ENCODE data around the gene ZKSCAN5. TPM values are rescaled to one million over a fixed set of nuclear protein-coding genes. Genes with fewer than 3 reads are reported as not detected.
A peak's percentile ranks its signal among the peaks of the same experiment; 100 is the strongest.

ZKSCAN5 gene
- total RNA-seq, 1 experiment from 2014 or later: 10.2 TPM

DNA sequence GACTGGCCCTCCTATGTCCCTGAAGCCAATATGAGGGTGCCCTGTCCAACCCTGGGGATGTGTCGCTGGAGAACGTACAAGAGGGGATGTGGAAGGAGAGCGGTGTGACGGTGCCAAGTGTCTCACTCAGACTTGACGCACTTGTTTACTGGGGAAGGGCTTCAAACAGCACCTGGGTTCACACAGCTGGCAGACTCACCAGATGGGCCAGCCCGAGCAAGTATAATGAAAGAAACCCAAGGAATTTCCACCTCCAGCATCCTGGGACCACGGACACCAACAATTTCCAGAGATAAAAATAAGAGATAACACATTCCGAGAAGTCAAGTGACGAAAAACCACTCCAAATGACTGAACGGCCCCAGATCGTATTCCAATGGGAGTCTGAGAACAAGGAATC lies 43.8 kb upstream of the ZKSCAN5 start (continued):
- TF ChIP-seq EZH2phosphoT487 (IDR thresholded peaks at IDR 0.05; ENCODE audit: borderline replicate concordance) (no peak), EGR1 (IDR thresholded peaks at IDR 0.05; ENCODE audit: low read depth) (no peak), CEBPB (IDR thresholded peaks at IDR 0.05; ENCODE audit: low read depth) (no peak), SRF (IDR thresholded peaks at IDR 0.05; ENCODE audit: low read depth) (no peak), RAD21 (IDR thresholded peaks at IDR 0.05; ENCODE audit: low read depth) (no peak), TCF7L2 (IDR thresholded peaks at IDR 0.05; ENCODE audit: borderline replicate concordance, extremely low read depth, insufficient read depth, insufficient read length) (no peak), REST (IDR thresholded peaks at IDR 0.05; ENCODE audit: low read depth) (no peak), POLR2A (IDR thresholded peaks at IDR 0.05; ENCODE audit: borderline replicate concordance, extremely low read depth, insufficient read depth, insufficient read length) (no peak), EZH2 (IDR thresholded peaks at IDR 0.05) (no peak)

- ATAC-seq (no peak), DNase-seq (ENCODE audit: low read depth, low spot score) (no peak)
- Histone ChIP-seq H3K79me2 (ENCODE audit: insufficient read depth, low read length) (peaks cover 97% of the 10 kb centered on the region), H3K4me2 (ENCODE audit: low read length) (no peak overlapping the region), H3K4me3 (replicated peaks in 1 of 2; ENCODE audit: low read depth in 1 of 2, low read length in 2 of 2) (no peak overlapping the region), H3K9me3 (ENCODE audit: control insufficient read depth in 1 of 2, insufficient read depth in 1 of 2, low read depth in 1 of 2, low read length in 2 of 2) (no peaks in the 10 kb centered on the region), H3K9ac (ENCODE audit: low read length) (no peak overlapping the region), H3K9me2 (ENCODE audit: insufficient read depth) (no peaks in the 10 kb centered on the region), H2AFZ (ENCODE audit: low read depth, low read length, poor library complexity, severe bottlenecking) (no peak overlapping the region), H3K4me1 (ENCODE audit: control insufficient read depth in 1 of 2, insufficient read depth in 2 of 2, low read length in 2 of 2) (peaks cover 0 to 10% of the 10 kb centered on the region in 2 experiments; a peak in 3 of 4 replicates), H3K36me3 (ENCODE audit: control insufficient read depth in 1 of 2, insufficient read depth in 2 of 2, low read length in 2 of 2) (peaks cover 20 to 53% of the 10 kb centered on the region in 2 experiments; a peak in 3 of 4 replicates), H3K27ac (ENCODE audit: low read depth, low read length) (no peak overlapping the region), H4K20me1 (ENCODE audit: insufficient read depth) (peaks cover 11% of the 10 kb centered on the region; the same call in 1 of the 2 replicates), H3K27me3 (ENCODE audit: insufficient read depth, low read length) (no peaks in the 10 kb centered on the region)
- CTCF ChIA-PET: interaction anchor here (0.9 kb wide), 1 partner anchor 10 kb away, joined by 3 read pairs; no protein-coding TSS in a partner anchor
- TF ChIP-seq, protein P1, sequence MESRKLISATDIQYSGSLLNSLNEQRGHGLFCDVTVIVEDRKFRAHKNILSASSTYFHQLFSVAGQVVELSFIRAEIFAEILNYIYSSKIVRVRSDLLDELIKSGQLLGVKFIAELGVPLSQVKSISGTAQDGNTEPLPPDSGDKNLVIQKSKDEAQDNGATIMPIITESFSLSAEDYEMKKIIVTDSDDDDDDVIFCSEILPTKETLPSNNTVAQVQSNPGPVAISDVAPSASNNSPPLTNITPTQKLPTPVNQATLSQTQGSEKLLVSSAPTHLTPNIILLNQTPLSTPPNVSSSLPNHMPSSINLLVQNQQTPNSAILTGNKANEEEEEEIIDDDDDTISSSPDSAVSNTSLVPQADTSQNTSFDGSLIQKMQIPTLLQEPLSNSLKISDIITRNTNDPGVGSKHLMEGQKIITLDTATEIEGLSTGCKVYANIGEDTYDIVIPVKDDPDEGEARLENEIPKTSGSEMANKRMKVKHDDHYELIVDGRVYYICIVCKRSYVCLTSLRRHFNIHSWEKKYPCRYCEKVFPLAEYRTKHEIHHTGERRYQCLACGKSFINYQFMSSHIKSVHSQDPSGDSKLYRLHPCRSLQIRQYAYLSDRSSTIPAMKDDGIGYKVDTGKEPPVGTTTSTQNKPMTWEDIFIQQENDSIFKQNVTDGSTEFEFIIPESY (IDR thresholded peaks at IDR 0.05; ENCODE audit: extremely low read depth, insufficient replicate concordance, low read length): no peak
- TF ChIP-seq, protein P2, sequence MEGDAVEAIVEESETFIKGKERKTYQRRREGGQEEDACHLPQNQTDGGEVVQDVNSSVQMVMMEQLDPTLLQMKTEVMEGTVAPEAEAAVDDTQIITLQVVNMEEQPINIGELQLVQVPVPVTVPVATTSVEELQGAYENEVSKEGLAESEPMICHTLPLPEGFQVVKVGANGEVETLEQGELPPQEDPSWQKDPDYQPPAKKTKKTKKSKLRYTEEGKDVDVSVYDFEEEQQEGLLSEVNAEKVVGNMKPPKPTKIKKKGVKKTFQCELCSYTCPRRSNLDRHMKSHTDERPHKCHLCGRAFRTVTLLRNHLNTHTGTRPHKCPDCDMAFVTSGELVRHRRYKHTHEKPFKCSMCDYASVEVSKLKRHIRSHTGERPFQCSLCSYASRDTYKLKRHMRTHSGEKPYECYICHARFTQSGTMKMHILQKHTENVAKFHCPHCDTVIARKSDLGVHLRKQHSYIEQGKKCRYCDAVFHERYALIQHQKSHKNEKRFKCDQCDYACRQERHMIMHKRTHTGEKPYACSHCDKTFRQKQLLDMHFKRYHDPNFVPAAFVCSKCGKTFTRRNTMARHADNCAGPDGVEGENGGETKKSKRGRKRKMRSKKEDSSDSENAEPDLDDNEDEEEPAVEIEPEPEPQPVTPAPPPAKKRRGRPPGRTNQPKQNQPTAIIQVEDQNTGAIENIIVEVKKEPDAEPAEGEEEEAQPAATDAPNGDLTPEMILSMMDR (IDR thresholded peaks at IDR 0.05 in 2 of 3, conservative IDR thresholded peaks at IDR 0.05 in 1 of 3; ENCODE audit: borderline replicate concordance in 1 of 3, insufficient read depth in 1 of 3, low read depth in 2 of 3, low read length in 2 of 3): peak in 2 of 3 experiments; percentile 6 to 23; a peak in 1 of 6 replicates
- POLR2A ChIA-PET: no interaction called here
- RAD21 ChIA-PET (ENCODE audit: low non-redundant PET in 1 of 2, low total read pairs in 2 of 2, uncharacterized antibody in 2 of 2, unreplicated experiment in 2 of 2): no interaction called here
- BruUV-seq (replicated peaks): no TSS peak
- intact Hi-C loops (cut with micrococcal nuclease): no loop called here
These were observed 43.2 kb upstream of the ZKSCAN5 start for GRCh38 chr7:99461221-99461620.

Measured in HCT116 (cell line).